Activated CD4-positive, CD25-positive, alpha-beta regulatory T cell (primary cell): Measurements from ENCODE around the gene MVD.
A peak's percentile ranks its signal among the peaks of the same experiment; 100 is the strongest.

Experiments used
- DNase-seq, 4 experiments: peaks; one replicate each; lab custom pipeline; 2025; lab: John Stamatoyannopoulos, UW

The MVD gene, protein sequence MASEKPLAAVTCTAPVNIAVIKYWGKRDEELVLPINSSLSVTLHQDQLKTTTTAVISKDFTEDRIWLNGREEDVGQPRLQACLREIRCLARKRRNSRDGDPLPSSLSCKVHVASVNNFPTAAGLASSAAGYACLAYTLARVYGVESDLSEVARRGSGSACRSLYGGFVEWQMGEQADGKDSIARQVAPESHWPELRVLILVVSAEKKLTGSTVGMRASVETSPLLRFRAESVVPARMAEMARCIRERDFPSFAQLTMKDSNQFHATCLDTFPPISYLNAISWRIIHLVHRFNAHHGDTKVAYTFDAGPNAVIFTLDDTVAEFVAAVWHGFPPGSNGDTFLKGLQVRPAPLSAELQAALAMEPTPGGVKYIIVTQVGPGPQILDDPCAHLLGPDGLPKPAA

GRCh38 chr16:88662843-88663606 lies at the start of gene MVD:
TSS of gene MVD (minus strand) at chr16:88663091. CDS start at chr16:88663080, 11 bp downstream.
- peak; percentile 87 to 94 (median 91) for DNase-seq

DNA sequence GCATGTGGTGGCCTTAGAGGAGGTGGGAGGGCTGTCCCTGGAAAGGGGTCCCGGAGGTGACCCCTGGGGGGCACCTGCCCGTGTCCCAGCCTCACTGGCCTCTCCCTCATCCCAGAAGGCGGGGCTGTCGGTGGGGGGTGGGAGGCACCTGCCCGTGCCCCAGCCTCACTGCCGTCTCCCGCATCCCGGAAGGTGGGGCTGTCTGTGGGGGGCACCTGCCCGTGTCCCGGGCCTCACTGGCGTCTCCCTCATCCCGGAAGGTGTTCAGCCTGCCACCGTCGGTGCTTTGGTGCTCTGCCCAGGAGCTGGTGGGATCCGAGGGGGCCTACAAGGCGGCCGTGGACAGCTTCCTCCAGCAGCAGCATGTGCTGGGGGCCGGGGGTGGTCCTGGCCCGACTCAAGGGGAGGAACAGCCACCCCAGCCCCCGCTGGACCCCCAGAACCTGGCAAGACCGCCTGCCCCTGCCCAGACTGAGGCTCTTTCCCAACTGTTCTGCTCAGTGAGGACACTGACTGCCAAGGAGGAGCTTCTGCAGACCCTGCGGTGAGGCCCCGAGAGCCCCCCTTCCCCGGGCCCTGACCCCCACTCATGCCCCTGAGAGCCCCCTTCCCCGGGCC lies 49.6 kb upstream of the MVD start:
- DNase-seq, result no peak

DNA sequence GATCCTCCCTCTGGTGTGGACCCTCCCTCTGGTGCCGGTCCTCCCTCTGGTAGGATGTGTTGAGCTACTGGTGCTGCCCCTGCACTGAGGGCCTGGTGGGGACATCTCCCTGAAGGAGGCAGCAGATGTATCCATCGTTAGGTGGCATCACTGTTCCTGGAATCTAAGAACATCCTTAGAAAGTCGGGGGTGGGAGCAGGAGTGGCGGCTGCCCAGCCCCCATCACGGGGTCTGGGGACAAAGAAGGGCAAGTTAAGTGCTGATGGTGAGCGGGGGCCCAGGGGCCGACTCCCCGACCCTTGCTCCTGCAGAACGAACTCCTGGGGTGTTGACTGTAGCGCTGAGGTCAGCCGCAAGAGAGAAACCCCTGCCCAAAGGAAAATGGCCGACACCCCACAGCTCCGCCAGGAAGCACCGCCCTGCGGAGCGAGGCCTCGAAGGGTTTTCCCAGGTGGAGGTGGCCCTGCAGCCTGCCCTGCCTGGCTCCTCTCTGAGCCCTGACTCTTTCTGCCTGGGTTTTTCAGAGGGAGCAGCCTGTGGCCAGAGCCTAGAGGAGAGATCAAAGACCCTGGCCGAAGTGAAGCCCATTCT lies 49.0 kb upstream of the MVD start:
- no peak for DNase-seq

GRCh38 chr16:88710556-88710955 lies 47.7 kb upstream of the MVD start:
- no peak for DNase-seq

GRCh38 chr16:88706965-88707826 lies 44.3 kb upstream of the MVD start:
- DNase-seq, result no peak

DNA sequence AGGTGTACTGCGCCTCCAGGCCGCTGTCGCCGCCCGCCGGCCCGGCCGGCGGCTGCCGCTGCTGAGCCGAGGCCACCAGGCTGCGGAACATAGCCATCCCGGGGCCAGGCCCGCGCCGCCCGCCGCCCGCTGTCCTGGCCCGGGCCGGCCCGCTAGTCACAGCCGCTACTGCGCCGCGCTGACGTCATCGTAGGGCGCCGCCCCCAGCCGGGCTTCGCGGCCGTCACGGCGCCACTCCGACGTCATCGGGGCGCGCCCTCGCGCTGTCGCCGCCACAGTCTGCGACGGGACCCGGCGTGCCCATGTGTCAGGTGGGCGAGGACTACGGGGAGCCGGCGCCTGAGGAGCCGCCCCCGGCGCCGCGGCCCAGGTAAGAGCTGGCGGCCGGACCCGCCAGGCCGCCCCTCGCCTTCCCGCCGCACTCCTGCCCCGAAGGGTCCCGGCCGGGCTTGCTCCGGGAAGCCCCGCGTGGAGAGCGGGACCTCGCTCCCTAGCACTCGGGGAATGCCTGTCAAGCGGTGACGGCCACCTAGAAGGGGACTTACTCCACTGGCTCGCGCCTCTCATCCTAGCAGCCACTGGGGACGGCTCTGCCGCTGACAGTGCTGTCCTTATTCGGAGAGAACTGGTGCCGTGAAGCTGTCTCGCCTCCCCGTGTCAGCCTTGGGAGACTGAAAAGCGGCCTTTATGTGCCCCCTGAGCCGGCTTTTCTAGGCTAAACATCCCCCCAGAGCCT lies 43.5 kb upstream of the MVD start, which contains the start of the genes CTU2 and RNF166:
Gene CTU2, plus strand, starts transcription at position 275 of the 736 bp plus-strand sequence. Its CDS starts 28 bp downstream, at position 303.
Gene RNF166, minus strand, starts transcription at position 180 of the 736 bp plus-strand sequence. Its CDS starts 83 bp downstream, at position 97.
- peak; percentile 82 to 91 (median 88) for DNase-seq

DNA sequence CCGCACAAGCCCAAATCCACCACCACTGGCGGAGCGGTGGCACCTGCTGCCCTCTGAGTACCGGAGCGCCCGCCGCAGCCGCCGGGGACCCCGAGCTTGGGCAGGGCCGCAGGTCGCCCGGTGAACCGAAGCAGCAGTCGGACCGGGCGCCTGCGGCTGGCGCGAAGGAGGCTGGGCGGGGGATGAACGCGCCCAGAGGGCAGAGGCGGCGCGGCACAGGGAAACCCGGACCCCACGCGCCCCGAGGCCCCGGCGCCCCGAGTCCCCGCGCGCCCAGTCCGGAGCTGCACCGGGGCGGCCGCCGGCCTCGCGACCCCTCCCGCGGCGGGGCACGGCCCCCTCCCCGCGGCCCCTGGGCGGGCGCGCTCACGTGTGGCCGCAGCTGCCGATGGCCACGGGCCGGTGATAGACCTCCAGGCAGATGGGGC lies 42.9 kb upstream of the MVD start:
- DNase-seq, result no peak

GRCh38 chr16:88705076-88705684 lies 42.3 kb upstream of the MVD start:
- DNase-seq, result no peak

DNA sequence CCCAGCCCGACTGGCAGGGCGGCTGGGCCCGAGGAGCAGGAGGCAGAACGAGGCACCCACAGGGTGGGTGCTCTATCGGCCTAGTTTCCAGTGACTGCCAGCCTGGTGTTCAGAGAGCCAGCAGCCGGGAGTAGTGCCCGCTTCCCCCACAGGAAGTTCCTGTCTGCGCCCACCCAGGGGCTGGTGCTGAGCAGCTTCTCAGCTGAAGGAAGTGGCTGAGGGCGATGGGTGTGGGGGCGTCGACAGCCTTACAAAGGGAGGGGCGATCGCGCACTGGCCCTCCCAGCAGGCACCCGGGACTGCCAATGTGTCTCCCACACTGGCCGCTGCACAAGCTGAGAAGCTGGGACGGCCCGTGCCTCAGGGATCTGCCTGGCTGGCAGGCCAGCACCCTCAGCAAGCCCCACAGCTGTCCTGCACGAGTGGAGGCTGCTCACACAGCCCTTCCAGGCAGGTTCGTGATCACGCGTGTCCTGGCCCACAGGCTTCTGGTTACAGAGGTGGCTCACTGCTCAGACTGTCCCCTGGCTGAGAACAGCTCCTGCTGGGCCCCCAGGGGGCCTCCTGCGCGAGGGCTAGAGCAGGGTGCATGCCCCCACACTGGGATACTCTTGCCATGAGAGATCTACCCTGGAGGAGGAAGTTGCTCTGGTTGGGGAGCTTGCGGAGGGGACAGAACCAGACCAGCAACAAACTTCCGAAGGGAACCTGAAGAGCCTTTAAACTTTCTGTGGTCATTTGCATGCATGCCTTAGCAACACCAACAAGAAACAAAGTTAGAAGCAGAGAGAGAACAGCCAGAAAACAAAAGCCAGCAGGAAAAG lies 40.8 kb upstream of the MVD start:
- peak in 3 of 4 experiments; percentile 26 to 49 (median 37) for DNase-seq

- no peak for DNase-seq
Measured at GRCh38 chr16:88702371-88703210, 39.7 kb upstream of the MVD start.

DNA sequence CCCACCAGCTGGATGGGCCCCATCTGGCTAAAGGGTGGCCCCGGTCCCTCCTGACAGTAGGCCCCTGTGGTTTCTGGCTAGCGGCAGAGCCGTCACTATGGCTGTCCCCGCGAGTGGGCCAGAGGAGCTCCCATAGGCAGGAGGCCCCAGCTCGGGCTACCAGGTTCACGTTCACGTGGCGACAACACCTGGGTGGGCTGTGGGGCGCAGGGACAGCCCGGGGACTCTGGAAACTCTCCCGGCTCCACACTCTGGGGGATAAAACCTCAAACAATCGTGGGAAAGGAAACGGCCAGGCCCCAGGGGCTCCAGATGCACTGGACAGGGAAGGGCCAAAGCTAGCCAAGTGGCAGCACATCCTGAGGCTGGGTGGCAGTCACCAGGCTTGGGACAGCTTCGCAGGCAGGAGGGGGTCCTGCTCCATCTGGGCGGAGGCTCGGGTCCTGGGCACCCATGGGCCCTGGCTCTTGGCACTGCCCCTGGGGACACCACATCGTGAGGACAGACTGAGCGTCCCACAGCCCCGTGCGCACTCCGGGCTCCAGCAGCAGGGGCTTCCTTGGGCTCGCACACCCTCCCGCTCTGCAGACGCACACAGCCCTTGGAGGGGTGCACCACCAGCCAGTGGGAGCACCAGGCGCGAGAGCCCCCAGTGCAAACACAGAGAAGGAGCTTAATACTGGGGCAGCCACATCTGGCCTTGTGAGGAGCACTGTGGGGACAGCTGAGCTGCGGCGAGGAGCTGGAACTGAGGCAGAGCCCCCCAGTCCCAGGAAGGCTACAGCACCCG lies 38.9 kb upstream of the MVD start:
- DNase-seq, result no peak

- DNase-seq, result peak; percentile 87 to 93 (median 90)
Measured at GRCh38 chr16:88700636-88701482, 38.0 kb upstream of the MVD start.

DNA sequence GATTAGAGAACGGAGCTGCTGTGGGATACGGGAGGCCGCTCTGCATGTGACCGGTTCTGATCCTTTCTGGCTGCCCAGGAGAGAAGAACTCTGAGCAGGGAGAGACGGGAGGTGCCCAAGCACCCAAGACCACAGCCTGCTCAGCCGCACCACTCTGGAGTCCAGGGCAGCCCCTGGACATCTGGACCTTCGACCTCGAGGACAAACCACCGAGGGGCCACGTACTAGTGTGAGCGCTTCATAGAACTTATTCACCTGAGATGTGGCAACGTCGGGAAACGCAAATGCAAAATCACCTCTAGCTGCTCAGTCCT lies 37.4 kb upstream of the MVD start:
- no peak for DNase-seq

- no peak for DNase-seq
Measured at GRCh38 chr16:88699180-88699579, 36.3 kb upstream of the MVD start.

DNA sequence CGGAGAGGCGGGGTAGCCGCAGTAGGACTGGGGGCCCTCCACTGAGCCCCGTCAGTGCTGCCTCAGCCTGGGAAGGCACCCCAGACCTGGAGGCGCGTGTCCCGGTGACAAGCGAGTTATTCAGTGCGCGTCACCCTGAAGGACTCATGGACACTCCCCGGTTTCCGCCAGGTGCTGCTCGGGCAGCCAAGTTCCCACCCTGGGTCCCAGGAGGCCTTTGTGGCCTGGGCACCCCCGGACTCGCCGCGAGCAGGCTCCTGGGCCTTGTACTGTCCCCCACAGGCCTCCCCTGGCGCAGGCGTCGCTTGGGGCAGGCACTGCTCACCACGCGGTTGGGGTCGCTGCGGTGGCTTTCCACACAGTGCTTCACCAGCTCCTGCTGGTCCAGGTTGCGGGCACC lies 35.8 kb upstream of the MVD start:
- no peak for DNase-seq

- no peak for DNase-seq
Measured at GRCh38 chr16:88697831-88698615, 35.1 kb upstream of the MVD start.
